Lower leg skin (tissue), 4 donors: ENCODE data around the gene OSCP1. TPM values are rescaled to one million over a fixed set of nuclear protein-coding genes. Genes with fewer than 3 reads are reported as not detected.

ENCODE experiments used
- DNase-seq, 2 donors: peaks; one replicate each; pipeline ENCODE4 v3.0.0-alpha.2; 2019; ENCODE audit warnings: low spot score in 2 of 2
- H3K4me3 ChIP-seq: fragments of 200-600 bp; sonication (generic); 2 replicates; pipeline ENCODE4 v1.5.1; 2017; ENCODE audit warnings: mild to moderate bottlenecking, low read depth; ENCODE audit not compliant: poor library complexity, severe bottlenecking
- POLR2A ChIP-seq, 2 donors: fragments of 450-650 bp; IDR thresholded peaks; one replicate each; pipeline ENCODE4 v1.6.1; 2016 to 2017; ENCODE audit warnings: antibody characterized with exemption in 2 of 2, mild to moderate bottlenecking in 1 of 2, moderate library complexity in 1 of 2
- WGBS, 2 donors: methylation state at CpG; one replicate each; pipeline ENCODE4 v1.1.5; 2018; 5-methylcytosine and 5-hydroxymethylcytosine counted together
- intact Hi-C: fragments of 100-400 bp; cut with DNase I; formaldehyde crosslinking; loops from one replicate; pipeline ENCODE4 v1.15.0; 2023; ENCODE audit warnings: low total_unique reads
- total RNA-seq, 4 donors: library from RNA; depleted of rRNA; stranded (reverse); fragments of >200 nt; gene quantifications; one replicate each; pipeline ENCODE4 v1.1.0, GENCODE V29; 2016
- TF ChIP-seq, protein P1 (sequence below), 3 donors: fragments of 450-650 bp; IDR thresholded peaks; one replicate each; pipeline ENCODE4 v1.5.1; 2016; ENCODE audit warnings: antibody characterized with exemption in 3 of 3, mild to moderate bottlenecking in 3 of 3, moderate library complexity in 2 of 3

The OSCP1 gene
- total RNA-seq, 4 donors from 2014 or later, result 4.0 to 8.5 (median 4.8) TPM

DNA sequence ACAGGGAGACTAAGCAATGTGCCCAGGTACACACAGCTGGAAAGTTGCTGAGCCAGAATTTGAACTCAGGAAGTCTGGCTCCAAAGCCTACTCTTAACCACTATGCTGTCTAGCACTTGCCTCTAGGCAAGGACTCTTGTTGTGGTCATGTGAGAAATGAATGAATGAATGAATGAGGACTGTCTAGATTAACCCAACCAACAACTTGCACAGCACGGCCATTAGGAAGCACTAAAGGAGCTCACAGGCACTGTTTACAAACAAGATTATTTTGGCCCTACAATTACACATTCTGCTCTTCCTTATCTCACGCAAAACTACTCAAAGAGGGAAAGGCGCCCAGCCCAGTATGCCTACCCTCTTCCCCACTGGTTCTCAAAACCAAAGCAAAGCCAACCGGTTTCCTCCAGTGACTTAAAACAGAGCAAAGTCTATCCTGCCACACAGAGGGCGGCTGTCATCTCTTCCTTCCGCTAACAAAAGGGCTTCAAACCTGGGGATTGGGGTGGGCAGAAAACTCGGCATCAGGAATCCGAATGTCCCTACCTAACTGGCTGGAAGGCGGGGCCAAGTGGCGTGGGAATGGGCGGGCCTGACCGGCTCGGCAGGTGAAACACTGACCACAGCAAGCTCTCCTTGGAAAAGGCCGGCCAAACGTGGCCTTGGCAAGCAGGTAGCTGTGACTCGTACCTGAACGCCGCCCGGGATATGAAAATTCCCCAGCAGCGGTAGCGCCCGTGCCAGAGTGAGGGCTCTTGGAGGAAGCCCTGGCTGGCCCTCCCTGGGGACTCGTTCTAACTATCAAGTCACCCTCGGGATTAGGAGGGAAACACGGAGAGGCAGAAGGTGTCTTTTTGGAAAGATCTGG lies 65.5 kb downstream of the OSCP1 start:
- peak overlapping the region; percentile 75 for H3K4me3 ChIP-seq
- TF ChIP-seq, protein P1, sequence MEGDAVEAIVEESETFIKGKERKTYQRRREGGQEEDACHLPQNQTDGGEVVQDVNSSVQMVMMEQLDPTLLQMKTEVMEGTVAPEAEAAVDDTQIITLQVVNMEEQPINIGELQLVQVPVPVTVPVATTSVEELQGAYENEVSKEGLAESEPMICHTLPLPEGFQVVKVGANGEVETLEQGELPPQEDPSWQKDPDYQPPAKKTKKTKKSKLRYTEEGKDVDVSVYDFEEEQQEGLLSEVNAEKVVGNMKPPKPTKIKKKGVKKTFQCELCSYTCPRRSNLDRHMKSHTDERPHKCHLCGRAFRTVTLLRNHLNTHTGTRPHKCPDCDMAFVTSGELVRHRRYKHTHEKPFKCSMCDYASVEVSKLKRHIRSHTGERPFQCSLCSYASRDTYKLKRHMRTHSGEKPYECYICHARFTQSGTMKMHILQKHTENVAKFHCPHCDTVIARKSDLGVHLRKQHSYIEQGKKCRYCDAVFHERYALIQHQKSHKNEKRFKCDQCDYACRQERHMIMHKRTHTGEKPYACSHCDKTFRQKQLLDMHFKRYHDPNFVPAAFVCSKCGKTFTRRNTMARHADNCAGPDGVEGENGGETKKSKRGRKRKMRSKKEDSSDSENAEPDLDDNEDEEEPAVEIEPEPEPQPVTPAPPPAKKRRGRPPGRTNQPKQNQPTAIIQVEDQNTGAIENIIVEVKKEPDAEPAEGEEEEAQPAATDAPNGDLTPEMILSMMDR (IDR thresholded peaks at IDR 0.05), result no peak
- no peak for TF ChIP-seq POLR2A (IDR thresholded peaks at IDR 0.05)
- 1% methylated on average over 25 of the region's 25 CpGs for WGBS, 2 donors
- peak; percentile 56 to 92 for DNase-seq
- intact Hi-C loops, result no loop called here

DNA sequence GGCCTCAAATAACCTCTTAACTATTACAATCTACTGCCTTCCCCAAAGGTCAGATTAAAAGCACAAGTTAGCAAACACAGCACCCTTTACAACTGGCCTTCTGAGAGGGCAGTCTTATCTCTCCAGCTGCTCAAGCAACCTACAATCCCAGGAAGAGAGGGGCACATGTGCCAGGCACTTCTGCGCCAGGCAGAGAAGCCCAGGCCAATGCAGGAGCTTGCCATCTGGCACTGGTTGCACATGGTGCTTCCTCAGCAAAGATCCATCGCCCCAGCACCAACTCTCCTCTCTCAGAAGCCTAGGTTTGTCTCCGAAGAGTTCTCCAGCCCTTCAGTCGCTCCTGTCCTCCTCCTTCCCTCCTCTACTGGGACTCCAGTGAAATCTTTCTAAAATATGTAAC lies 67.0 kb downstream of the OSCP1 start:
- 51 to 63% methylated on average over 4 of the region's 4 CpGs for WGBS, 2 donors
- TF ChIP-seq, protein P1 (IDR thresholded peaks at IDR 0.05), result no peak
- TF ChIP-seq POLR2A (IDR thresholded peaks at IDR 0.05), result no peak
- no peak for DNase-seq
- intact Hi-C loops, result no loop called here
- no peak overlapping the region for H3K4me3 ChIP-seq

DNA sequence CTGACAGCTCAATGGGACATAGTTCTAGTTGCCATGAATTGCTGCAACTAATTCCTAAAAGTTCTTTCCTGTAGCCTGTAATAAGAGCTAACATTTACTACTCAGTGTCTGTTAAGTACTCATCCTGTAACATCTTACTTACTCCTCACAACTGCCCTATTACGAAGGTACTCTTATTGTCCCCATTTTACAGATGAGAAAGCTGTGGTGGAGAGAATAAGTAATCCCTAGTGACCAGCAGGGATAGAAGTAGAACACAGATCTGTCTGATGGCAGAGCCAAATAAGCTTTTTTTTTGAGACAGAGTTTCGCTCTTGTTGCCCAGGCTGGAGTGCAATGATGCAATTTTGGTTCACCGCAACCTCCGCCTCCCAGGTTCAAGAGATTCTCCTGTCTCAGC lies 67.6 kb downstream of the OSCP1 start:
- no peak for DNase-seq
- no peak overlapping the region for H3K4me3 ChIP-seq
- WGBS, 2 donors, result 96 to 97% methylated on average over 4 of the region's 4 CpGs
- intact Hi-C loops, result no loop called here
- TF ChIP-seq POLR2A (IDR thresholded peaks at IDR 0.05), result no peak
- TF ChIP-seq, protein P1 (IDR thresholded peaks at IDR 0.05), result no peak

DNA sequence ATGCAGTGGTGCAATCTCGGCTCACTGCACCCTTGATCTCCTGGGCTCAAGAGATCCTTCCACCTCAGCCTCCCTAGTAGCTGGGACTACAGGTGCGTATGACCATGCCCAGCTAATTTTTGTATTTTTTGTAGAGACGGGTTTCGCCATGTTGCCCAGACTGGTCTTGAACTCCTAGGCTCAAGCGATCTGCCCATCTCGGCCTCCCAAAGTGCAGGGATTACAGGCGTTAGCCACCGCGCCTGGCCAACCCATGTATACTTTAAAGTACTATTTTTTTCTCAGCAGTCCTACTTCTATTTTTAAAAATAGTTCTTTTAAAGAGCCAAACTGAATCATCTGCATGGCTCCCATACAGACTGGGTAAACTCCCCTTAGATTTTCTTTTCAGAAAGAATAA lies 68.0 kb downstream of the OSCP1 start:
- no peak overlapping the region for H3K4me3 ChIP-seq
- intact Hi-C loops, result no loop called here
- TF ChIP-seq, protein P1 (IDR thresholded peaks at IDR 0.05), result no peak
- no peak for TF ChIP-seq POLR2A (IDR thresholded peaks at IDR 0.05)
- DNase-seq, result no peak
- WGBS, 2 donors, result 95 to 96% methylated on average over 9 of the region's 9 CpGs

DNA sequence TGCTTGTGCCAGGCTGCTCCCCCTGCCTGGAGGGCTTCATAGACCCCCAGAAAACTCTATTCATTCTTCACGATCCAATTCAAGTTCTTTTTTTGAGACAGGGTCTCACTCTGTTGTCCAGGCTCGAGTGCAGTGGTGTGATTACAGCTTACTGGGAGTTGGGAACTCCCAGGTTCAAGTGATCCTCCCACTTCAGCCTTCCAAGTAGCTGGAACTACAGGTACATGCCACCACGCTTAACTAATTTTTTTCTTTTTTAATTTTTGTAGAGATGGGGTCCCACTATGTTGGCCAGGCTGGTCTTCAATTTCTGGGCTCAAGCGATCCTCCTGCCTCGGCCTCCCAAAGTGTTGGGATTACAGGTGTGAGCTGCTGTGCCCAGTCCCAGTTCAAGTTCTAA lies 68.8 kb downstream of the OSCP1 start:
- 94% methylated on average over 5 of the region's 5 CpGs for WGBS, 2 donors
- DNase-seq, result no peak

More for the DNA sequence above, 68.8 kb downstream of the OSCP1 start:
- TF ChIP-seq, protein P1 (IDR thresholded peaks at IDR 0.05), result no peak
- no peak for TF ChIP-seq POLR2A (IDR thresholded peaks at IDR 0.05)
- H3K4me3 ChIP-seq, result no peak overlapping the region
- intact Hi-C loops, result no loop called here
